Measurements from ENCODE around the gene CACNA1E.

The CACNA1E gene

DNA sequence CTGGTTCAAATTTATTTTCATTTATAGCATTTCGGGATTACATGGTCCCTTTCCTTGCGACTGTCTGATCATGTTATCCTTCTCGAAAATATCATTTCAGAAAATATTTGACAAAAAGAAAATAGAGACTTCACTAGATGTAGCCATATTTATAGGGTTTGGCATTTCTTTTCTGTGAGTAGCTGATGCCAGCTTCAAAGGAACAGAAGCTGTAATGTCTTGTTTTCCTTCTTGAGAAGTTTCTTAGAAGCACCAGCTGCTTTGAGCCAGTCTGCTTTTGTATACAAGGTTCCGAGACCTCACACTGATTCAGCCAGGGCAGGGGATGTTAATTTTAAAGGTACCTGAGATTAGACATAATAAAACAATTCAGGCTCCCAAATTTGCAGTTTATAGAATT lies 329.9 kb downstream of the CACNA1E start:
- no peak overlapping the region for H2AFZ ChIP-seq (ENCODE audit: low read length)
- H4K8ac ChIP-seq (ENCODE audit: low read depth, low read length), result no peak overlapping the region
- no peak overlapping the region for H3K23ac ChIP-seq (ENCODE audit: low read depth, low read length, poor library complexity)
- no peak for DNase-seq (ENCODE audit: low spot score)
- H3K9me3 ChIP-seq (replicated peaks in 1 of 2; ENCODE audit: control insufficient read depth in 2 of 2, insufficient read depth in 1 of 2, low read depth in 1 of 2, low read length in 2 of 2), result no peaks in the 10 kb centered on the region
- no peak overlapping the region for H3K14ac ChIP-seq (ENCODE audit: low read length)
- H2BK120ac ChIP-seq (ENCODE audit: low read depth, low read length), result no peak overlapping the region
- no peak overlapping the region for H3K9ac ChIP-seq (ENCODE audit: low read depth, low read length, poor library complexity)
- no peak overlapping the region for H3K27ac ChIP-seq (replicated peaks; ENCODE audit: low read length)
- H3K18ac ChIP-seq (ENCODE audit: low read length), result no peak overlapping the region
- no peaks in the 10 kb centered on the region for H3K79me1 ChIP-seq (ENCODE audit: low read depth, low read length)
- no peak overlapping the region for H2AK5ac ChIP-seq (ENCODE audit: low read depth, low read length)
- no peak overlapping the region for H3K4me2 ChIP-seq (ENCODE audit: insufficient read depth, low read length, poor library complexity, severe bottlenecking)
- H3K36me3 ChIP-seq (replicated peaks in 1 of 2; ENCODE audit: control insufficient read depth in 2 of 2, insufficient read depth in 2 of 2, low read length in 2 of 2), result no peaks in the 10 kb centered on the region
- H2BK5ac ChIP-seq (ENCODE audit: low read length), result no peak overlapping the region
- H3K27me3 ChIP-seq (ENCODE audit: control insufficient read depth in 3 of 3, insufficient read depth in 3 of 3, low read depth in 1 of 3, low read length in 3 of 3), result no peaks in the 10 kb centered on the region
- no peak overlapping the region for H2BK15ac ChIP-seq (ENCODE audit: low read length)
- H2BK12ac ChIP-seq (ENCODE audit: low read length), result no peak overlapping the region
- WGBS, 2 donors (ENCODE audit: extremely low coverage in 2 of 2, insufficient read length in 2 of 2, insufficient replicate concordance in 1 of 2), result no CpG with 5 or more reads among the region's 4 CpGs
- no peak overlapping the region for H3K4me3 ChIP-seq (ENCODE audit: low read length in 2 of 2)
- H4K91ac ChIP-seq (ENCODE audit: low read depth, low read length, poor library complexity), result no peak overlapping the region
- H3K4ac ChIP-seq (ENCODE audit: low read length), result no peak overlapping the region
- peaks cover 0 to 9% of the 10 kb centered on the region in 2 donors for H3K4me1 ChIP-seq (ENCODE audit: control insufficient read depth in 2 of 2, insufficient read depth in 1 of 2, low read depth in 1 of 2, low read length in 2 of 2)

DNA sequence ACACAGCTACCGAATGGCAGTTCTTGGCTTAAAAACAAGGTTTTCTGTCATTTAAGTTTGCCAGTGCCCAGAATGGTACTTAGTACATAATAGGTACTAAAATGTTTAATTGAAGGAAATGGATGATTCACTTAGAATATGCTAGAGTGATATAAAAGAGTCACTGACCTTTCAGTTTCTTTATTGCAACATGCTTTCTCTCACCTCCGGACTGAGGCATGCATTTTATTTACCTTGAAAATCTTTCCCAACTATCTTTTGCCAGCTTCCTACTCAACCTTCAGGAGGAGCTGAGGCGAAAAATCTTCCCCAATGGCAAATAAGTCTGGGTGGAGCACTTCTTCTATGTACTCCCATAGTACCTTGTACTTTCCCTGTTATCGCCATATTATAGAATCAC lies 333.3 kb downstream of the CACNA1E start:
- DNase-seq (ENCODE audit: low spot score), result no peak
- no peak overlapping the region for H2BK12ac ChIP-seq (ENCODE audit: low read length)

DNA sequence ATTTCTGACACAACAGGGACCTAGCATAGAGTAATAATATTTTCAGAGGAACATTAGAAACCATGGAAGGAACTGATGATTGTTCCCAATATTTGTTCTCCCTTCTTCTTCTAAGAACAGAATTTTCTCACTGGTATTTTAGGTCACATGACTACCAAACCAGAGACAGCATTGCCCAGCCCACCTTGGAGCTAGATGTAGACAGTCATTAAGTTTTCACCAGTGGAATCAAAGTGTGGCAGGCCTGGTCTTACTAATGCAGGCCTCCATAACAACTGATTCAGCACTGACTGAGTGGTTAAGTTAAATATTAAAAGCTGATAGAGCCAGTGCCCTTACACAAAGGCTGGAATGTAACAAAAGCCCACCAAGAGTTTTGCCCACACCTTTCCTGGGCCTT lies 333.8 kb downstream of the CACNA1E start:
- Histone ChIP-seq H3K4ac (ENCODE audit: low read length) (no peak overlapping the region), H3K4me1 (ENCODE audit: control insufficient read depth in 2 of 2, insufficient read depth in 1 of 2, low read depth in 1 of 2, low read length in 2 of 2) (peaks cover 0 to 8% of the 10 kb centered on the region in 2 donors), H3K4me3 (ENCODE audit: low read length in 2 of 2) (no peak overlapping the region), H4K8ac (ENCODE audit: low read depth, low read length) (no peak overlapping the region), H3K4me2 (ENCODE audit: insufficient read depth, low read length, poor library complexity, severe bottlenecking) (no peak overlapping the region), H3K27ac (replicated peaks; ENCODE audit: low read length) (no peak overlapping the region), H3K23ac (ENCODE audit: low read depth, low read length, poor library complexity) (no peak overlapping the region), H2AFZ (ENCODE audit: low read length) (no peak overlapping the region), H3K18ac (ENCODE audit: low read length) (no peak overlapping the region), H2AK5ac (ENCODE audit: low read depth, low read length) (no peak overlapping the region), H3K9ac (ENCODE audit: low read depth, low read length, poor library complexity) (no peak overlapping the region), H2BK12ac (ENCODE audit: low read length) (no peak overlapping the region), H3K36me3 (replicated peaks in 1 of 2; ENCODE audit: control insufficient read depth in 2 of 2, insufficient read depth in 2 of 2, low read length in 2 of 2) (no peaks in the 10 kb centered on the region), H3K9me3 (replicated peaks in 1 of 2; ENCODE audit: control insufficient read depth in 2 of 2, insufficient read depth in 1 of 2, low read depth in 1 of 2, low read length in 2 of 2) (no peaks in the 10 kb centered on the region), H3K14ac (ENCODE audit: low read length) (no peak overlapping the region), H4K91ac (ENCODE audit: low read depth, low read length, poor library complexity) (no peak overlapping the region), H2BK15ac (ENCODE audit: low read length) (no peak overlapping the region), H2BK5ac (ENCODE audit: low read length) (no peak overlapping the region), H3K79me1 (ENCODE audit: low read depth, low read length) (no peaks in the 10 kb centered on the region), H3K27me3 (ENCODE audit: control insufficient read depth in 3 of 3, insufficient read depth in 3 of 3, low read depth in 1 of 3, low read length in 3 of 3) (no peaks in the 10 kb centered on the region), H2BK120ac (ENCODE audit: low read depth, low read length) (no peak overlapping the region)
- DNase-seq (ENCODE audit: low spot score), result no peak

More for the DNA sequence above, 333.3 kb downstream of the CACNA1E start:
- Histone ChIP-seq H3K23ac (ENCODE audit: low read depth, low read length, poor library complexity) (no peak overlapping the region), H3K4me3 (ENCODE audit: low read length in 2 of 2) (no peak overlapping the region), H3K4me1 (ENCODE audit: control insufficient read depth in 2 of 2, insufficient read depth in 1 of 2, low read depth in 1 of 2, low read length in 2 of 2) (peaks cover 0 to 11% of the 10 kb centered on the region in 2 donors), H3K4me2 (ENCODE audit: insufficient read depth, low read length, poor library complexity, severe bottlenecking) (no peak overlapping the region), H3K9ac (ENCODE audit: low read depth, low read length, poor library complexity) (no peak overlapping the region), H3K14ac (ENCODE audit: low read length) (no peak overlapping the region), H2BK5ac (ENCODE audit: low read length) (no peak overlapping the region), H2BK15ac (ENCODE audit: low read length) (no peak overlapping the region), H3K9me3 (replicated peaks in 1 of 2; ENCODE audit: control insufficient read depth in 2 of 2, insufficient read depth in 1 of 2, low read depth in 1 of 2, low read length in 2 of 2) (no peaks in the 10 kb centered on the region), H2BK120ac (ENCODE audit: low read depth, low read length) (no peak overlapping the region), H4K8ac (ENCODE audit: low read depth, low read length) (no peak overlapping the region), H3K27me3 (ENCODE audit: control insufficient read depth in 3 of 3, insufficient read depth in 3 of 3, low read depth in 1 of 3, low read length in 3 of 3) (no peaks in the 10 kb centered on the region), H3K79me1 (ENCODE audit: low read depth, low read length) (no peaks in the 10 kb centered on the region), H3K36me3 (replicated peaks in 1 of 2; ENCODE audit: control insufficient read depth in 2 of 2, insufficient read depth in 2 of 2, low read length in 2 of 2) (no peaks in the 10 kb centered on the region), H3K18ac (ENCODE audit: low read length) (no peak overlapping the region), H4K91ac (ENCODE audit: low read depth, low read length, poor library complexity) (no peak overlapping the region), H2AFZ (ENCODE audit: low read length) (no peak overlapping the region), H2AK5ac (ENCODE audit: low read depth, low read length) (no peak overlapping the region), H3K27ac (replicated peaks; ENCODE audit: low read length) (no peak overlapping the region), H3K4ac (ENCODE audit: low read length) (no peak overlapping the region)
- no CpG with 5 or more reads among the region's 4 CpGs for WGBS, 2 donors (ENCODE audit: extremely low coverage in 2 of 2, insufficient read length in 2 of 2, insufficient replicate concordance in 1 of 2)

DNA sequence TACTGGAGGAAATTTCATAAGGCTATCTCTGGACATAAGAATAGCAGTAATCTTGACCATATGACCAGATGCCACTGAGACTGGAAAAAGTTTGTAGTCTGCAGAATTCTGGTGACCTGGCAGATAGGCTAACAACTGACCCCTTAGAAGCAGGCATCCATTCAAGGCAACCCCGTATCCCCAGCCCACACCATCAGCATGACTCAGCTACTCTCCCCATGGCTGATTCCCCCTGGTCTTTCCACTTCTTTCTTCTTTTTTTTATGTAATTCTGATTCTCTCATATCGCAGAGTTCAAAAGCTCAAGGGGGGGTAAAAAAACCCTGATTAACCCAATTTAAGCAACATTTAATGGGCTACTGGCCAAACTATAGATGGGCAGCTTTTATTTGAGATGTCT lies 335.1 kb downstream of the CACNA1E start:
- no peak overlapping the region for H2BK15ac ChIP-seq (ENCODE audit: low read length)
- no peaks in the 10 kb centered on the region for H3K9me3 ChIP-seq (replicated peaks in 1 of 2; ENCODE audit: control insufficient read depth in 2 of 2, insufficient read depth in 1 of 2, low read depth in 1 of 2, low read length in 2 of 2)
- H3K18ac ChIP-seq (ENCODE audit: low read length), result no peak overlapping the region

More for the DNA sequence above, 335.1 kb downstream of the CACNA1E start:
- peaks cover 0 to 4% of the 10 kb centered on the region in 2 donors for H3K4me1 ChIP-seq (ENCODE audit: control insufficient read depth in 2 of 2, insufficient read depth in 1 of 2, low read depth in 1 of 2, low read length in 2 of 2)
- no CpG with 5 or more reads among the region's 2 CpGs for WGBS, 2 donors (ENCODE audit: extremely low coverage in 2 of 2, insufficient read length in 2 of 2, insufficient replicate concordance in 1 of 2)
- H3K14ac ChIP-seq (ENCODE audit: low read length), result no peak overlapping the region
- no peaks in the 10 kb centered on the region for H3K36me3 ChIP-seq (replicated peaks in 1 of 2; ENCODE audit: control insufficient read depth in 2 of 2, insufficient read depth in 2 of 2, low read length in 2 of 2)
- no peak overlapping the region for H2AK5ac ChIP-seq (ENCODE audit: low read depth, low read length)
- H4K8ac ChIP-seq (ENCODE audit: low read depth, low read length), result no peak overlapping the region
- no peak overlapping the region for H2AFZ ChIP-seq (ENCODE audit: low read length)
- no peaks in the 10 kb centered on the region for H3K27me3 ChIP-seq (ENCODE audit: control insufficient read depth in 3 of 3, insufficient read depth in 3 of 3, low read depth in 1 of 3, low read length in 3 of 3)
- H2BK120ac ChIP-seq (ENCODE audit: low read depth, low read length), result no peak overlapping the region
- H2BK12ac ChIP-seq (ENCODE audit: low read length), result no peak overlapping the region
- no peak overlapping the region for H3K23ac ChIP-seq (ENCODE audit: low read depth, low read length, poor library complexity)
- H3K9ac ChIP-seq (ENCODE audit: low read depth, low read length, poor library complexity), result no peak overlapping the region
- no peak overlapping the region for H4K91ac ChIP-seq (ENCODE audit: low read depth, low read length, poor library complexity)
- no peak overlapping the region for H3K27ac ChIP-seq (replicated peaks; ENCODE audit: low read length)
- H3K79me1 ChIP-seq (ENCODE audit: low read depth, low read length), result no peaks in the 10 kb centered on the region
- H2BK5ac ChIP-seq (ENCODE audit: low read length), result no peak overlapping the region
- no peak overlapping the region for H3K4ac ChIP-seq (ENCODE audit: low read length)
- H3K4me2 ChIP-seq (ENCODE audit: insufficient read depth, low read length, poor library complexity, severe bottlenecking), result no peak overlapping the region
- H3K4me3 ChIP-seq (ENCODE audit: low read length in 2 of 2), result no peak overlapping the region
- no peak for DNase-seq (ENCODE audit: low spot score)

All from neuronal stem cell (in vitro differentiated cells).